Vagina (tissue), 2 donors: ENCODE results near the gene ZNF771. TPM values are rescaled to one million over a fixed set of nuclear protein-coding genes. Genes with fewer than 3 reads are reported as not detected.

Experiments
- DNase-seq, 2 donors: peaks; one replicate each; pipeline ENCODE4 v3.0.0-alpha.2; 2017; ENCODE audit errors: extremely low spot score in 2 of 2
- H3K27ac ChIP-seq: fragments of 200-600 bp; sonication (generic); one replicate; pipeline ENCODE4 v1.5.1; 2019
- H3K27me3 ChIP-seq: fragments of 200-600 bp; sonication (generic); one replicate; pipeline ENCODE4 v1.5.1; 2019
- H3K36me3 ChIP-seq, 2 donors: fragments of 200-600 bp; sonication (generic); one replicate each; pipeline ENCODE4 v1.5.1; 2017 to 2019
- H3K4me1 ChIP-seq: fragments of 200-600 bp; sonication (generic); one replicate; pipeline ENCODE4 v1.5.1; 2019
- H3K4me3 ChIP-seq, 2 donors: fragments of 200-600 bp; sonication (generic); 1 replicate in 1 of 2; 2 replicates in 1 of 2; pipeline ENCODE4 v1.5.1; 2016 to 2019
- H3K9me3 ChIP-seq: fragments of 200-600 bp; sonication (generic); one replicate; pipeline ENCODE4 v1.5.1; 2019
- POLR2A ChIP-seq, 2 donors: fragments of 450-650 bp; IDR thresholded peaks; one replicate each; pipeline ENCODE4 v1.6.1; 2017; ENCODE audit warnings: antibody characterized with exemption in 2 of 2, mild to moderate bottlenecking in 2 of 2, moderate library complexity in 2 of 2
- POLR2AphosphoS5 ChIP-seq, 2 donors: sonication (generic); formaldehyde crosslinking; IDR thresholded peaks; one replicate each; pipeline ENCODE4 v1.9.0; 2017; ENCODE audit warnings: antibody characterized with exemption in 2 of 2, mild to moderate bottlenecking in 2 of 2, low read depth in 1 of 2; ENCODE audit not compliant: insufficient read depth in 1 of 2
- intact Hi-C: fragments of 100-400 bp; cut with DNase I; formaldehyde crosslinking; loops from one replicate; pipeline ENCODE4 v1.15.1; 2023
- total RNA-seq: library from RNA; depleted of rRNA; stranded (reverse); fragments of >200 nt; gene quantifications from one replicate; pipeline ENCODE4 v1.2.3, GENCODE V29; 2016
- TF ChIP-seq, protein P1 (sequence below), 3 experiments: fragments of 450-650 bp in 2 of 3; fragments of 200-600 bp in 1 of 3; sonication (generic) in 1 of 3; IDR thresholded peaks; one replicate each; pipeline ENCODE4 v1.5.1; 2017 to 2019; ENCODE audit warnings: antibody characterized with exemption in 3 of 3, mild to moderate bottlenecking in 2 of 3, moderate library complexity in 2 of 3

ZNF771 gene
- total RNA-seq, 1 donor from 2014 or later: 42.7 TPM

DNA sequence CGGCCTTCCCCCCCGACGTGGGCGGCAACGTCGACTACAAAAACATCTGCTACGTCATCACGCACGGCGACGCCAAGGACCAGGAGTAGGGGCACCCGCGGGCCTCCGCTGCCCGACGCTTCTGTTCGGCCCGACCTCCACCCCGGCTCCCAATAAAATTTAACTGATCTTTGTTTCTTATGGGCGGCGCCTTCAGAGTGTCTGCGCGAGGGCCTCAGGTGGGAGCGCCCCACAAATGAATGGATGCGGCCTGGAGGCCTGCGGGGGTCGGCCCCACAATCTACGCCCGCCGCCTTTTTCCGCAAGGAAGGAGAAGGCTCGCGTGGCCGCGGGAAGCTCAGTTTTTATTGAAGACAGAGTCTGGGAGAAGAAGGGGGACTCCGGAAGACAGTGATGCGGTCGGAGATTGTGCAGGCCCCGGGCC is 29.6 kb upstream of the ZNF771 start:
- DNase-seq: peak in 1 of 2 donors; percentile 99
- Histone ChIP-seq H3K9me3 (no peaks in the 10 kb centered on the region), H3K27me3 (no peaks in the 10 kb centered on the region), H3K27ac (peak overlapping the region; percentile 99), H3K4me3 (peak overlapping the region; percentile 75 to 81), H3K36me3 (no peaks in the 10 kb centered on the region), H3K4me1 (peaks cover 32% of the 10 kb centered on the region)
- TF ChIP-seq POLR2A (IDR thresholded peaks at IDR 0.05) (peak in 1 of 2 donors; percentile 38), POLR2AphosphoS5 (IDR thresholded peaks at IDR 0.05; ENCODE audit: insufficient read depth in 1 of 2, low read depth in 1 of 2) (peak in 1 of 2 donors; percentile 99)
- TF ChIP-seq, protein P1, sequence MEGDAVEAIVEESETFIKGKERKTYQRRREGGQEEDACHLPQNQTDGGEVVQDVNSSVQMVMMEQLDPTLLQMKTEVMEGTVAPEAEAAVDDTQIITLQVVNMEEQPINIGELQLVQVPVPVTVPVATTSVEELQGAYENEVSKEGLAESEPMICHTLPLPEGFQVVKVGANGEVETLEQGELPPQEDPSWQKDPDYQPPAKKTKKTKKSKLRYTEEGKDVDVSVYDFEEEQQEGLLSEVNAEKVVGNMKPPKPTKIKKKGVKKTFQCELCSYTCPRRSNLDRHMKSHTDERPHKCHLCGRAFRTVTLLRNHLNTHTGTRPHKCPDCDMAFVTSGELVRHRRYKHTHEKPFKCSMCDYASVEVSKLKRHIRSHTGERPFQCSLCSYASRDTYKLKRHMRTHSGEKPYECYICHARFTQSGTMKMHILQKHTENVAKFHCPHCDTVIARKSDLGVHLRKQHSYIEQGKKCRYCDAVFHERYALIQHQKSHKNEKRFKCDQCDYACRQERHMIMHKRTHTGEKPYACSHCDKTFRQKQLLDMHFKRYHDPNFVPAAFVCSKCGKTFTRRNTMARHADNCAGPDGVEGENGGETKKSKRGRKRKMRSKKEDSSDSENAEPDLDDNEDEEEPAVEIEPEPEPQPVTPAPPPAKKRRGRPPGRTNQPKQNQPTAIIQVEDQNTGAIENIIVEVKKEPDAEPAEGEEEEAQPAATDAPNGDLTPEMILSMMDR (IDR thresholded peaks at IDR 0.05): no peak
- intact Hi-C loops: loop anchor here (5.0 to 10.0 kb wide), 2 partner anchors 571 to 1497 kb away; partner anchors contain the start of genes MAZ and ZNF267

DNA sequence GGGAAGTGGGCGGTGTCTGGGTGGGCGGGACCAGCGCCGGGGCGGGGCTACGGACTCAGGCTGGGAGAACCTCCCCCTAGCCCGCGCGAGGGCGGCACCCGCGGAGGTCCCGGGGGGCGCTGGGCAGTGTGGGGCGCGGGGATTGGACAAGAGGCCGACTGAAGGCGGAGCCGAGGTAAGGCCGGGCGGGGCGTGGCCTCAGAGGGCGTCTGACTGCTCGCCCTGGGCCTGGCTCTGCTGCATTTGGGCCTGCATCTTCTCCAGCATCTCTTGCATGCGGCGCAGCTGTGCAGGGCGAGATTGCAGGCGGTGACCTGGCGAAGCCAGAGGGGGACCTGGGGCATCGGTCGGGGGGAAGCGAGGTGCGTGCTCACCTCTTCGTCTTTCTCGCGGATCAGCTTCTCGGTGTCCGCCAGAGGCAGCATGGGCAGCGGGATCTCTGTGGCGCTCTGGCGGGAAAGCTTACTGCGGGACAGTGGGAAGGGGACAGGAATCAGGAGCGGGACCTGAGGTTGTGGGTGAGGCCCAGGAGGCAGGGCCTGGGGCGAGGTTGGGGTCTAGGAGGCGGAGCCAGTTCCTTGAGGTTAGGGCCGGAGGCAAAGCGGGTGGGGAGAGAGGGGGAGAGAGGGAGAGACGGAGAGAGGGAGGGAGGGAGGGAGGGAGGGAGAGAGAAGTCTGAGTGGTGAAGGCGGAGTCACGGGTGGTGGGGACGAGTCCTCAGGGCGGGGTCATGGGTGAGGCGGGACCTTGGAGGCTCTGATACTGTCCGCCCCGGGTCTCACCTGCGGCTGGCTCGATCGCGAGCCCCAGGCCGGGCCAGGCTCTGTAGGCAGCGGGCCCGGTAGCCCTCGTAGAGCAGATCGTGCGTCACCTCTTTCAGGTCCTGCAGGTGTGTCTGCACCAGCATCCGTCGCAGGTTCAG is 28.9 kb upstream of the ZNF771 start:
- intact Hi-C loops: loop anchor here (5.0 to 10.0 kb wide), 2 partner anchors 571 to 1496 kb away; partner anchors contain the start of genes MAZ and ZNF267
- Histone ChIP-seq H3K4me1 (peaks cover 32% of the 10 kb centered on the region), H3K4me3 (peak overlapping the region; percentile 75 to 81), H3K27ac (peak overlapping the region; percentile 99), H3K36me3 (no peaks in the 10 kb centered on the region), H3K27me3 (no peaks in the 10 kb centered on the region), H3K9me3 (no peaks in the 10 kb centered on the region)
- peak; percentile 91 to 99 for DNase-seq
- TF ChIP-seq POLR2AphosphoS5 (IDR thresholded peaks at IDR 0.05; ENCODE audit: insufficient read depth in 1 of 2, low read depth in 1 of 2) (peak; percentile 42 to 92), POLR2A (IDR thresholded peaks at IDR 0.05) (peak in 1 of 2 donors; percentile 68)
- TF ChIP-seq, protein P1 (IDR thresholded peaks at IDR 0.05): no peak

DNA sequence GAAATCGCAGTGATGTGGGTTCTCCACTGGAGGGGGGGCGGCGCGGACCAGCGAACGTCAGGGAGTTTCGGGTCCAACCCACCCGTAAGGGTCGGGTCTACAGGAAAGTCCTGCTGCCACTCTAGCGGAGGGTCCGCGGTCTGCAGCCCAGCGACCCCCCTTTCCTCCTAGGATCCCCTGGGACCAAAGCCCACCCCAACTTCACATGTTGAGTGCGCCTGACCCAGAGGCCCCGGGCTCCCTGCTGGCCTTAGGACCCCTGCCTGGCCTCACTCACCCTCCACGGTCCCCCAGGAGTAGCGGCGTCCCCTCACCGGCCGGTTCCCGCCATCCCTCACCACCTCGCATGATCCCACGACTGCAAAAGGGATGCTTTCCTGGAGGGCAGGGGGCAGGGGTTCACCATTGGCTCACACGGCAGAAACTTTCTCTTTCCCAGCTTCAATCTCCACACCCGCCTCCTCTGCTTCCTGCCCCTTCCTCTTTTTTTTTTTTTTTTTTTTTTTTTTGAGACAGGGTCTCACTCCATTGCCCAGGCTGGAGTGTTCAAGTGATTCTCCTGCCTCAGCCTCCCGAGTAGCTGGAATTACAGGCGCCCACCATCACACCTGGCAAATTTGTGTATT is 28.1 kb upstream of the ZNF771 start:
- no peaks in the 10 kb centered on the region for H3K27me3 ChIP-seq
- H3K27ac ChIP-seq: peak overlapping the region; percentile 99
- H3K9me3 ChIP-seq: no peaks in the 10 kb centered on the region
- peak overlapping the region; percentile 75 to 81 for H3K4me3 ChIP-seq
- TF ChIP-seq, protein P1 (IDR thresholded peaks at IDR 0.05): no peak
- TF ChIP-seq POLR2A (IDR thresholded peaks at IDR 0.05) (no peak), POLR2AphosphoS5 (IDR thresholded peaks at IDR 0.05; ENCODE audit: insufficient read depth in 1 of 2, low read depth in 1 of 2) (no peak)
- H3K36me3 ChIP-seq: no peaks in the 10 kb centered on the region
- intact Hi-C loops: loop anchor here (5.0 to 10.0 kb wide), 2 partner anchors 572 to 1496 kb away; partner anchors contain the start of genes MAZ and ZNF267
- no peak for DNase-seq
- H3K4me1 ChIP-seq: peaks cover 32% of the 10 kb centered on the region

DNA sequence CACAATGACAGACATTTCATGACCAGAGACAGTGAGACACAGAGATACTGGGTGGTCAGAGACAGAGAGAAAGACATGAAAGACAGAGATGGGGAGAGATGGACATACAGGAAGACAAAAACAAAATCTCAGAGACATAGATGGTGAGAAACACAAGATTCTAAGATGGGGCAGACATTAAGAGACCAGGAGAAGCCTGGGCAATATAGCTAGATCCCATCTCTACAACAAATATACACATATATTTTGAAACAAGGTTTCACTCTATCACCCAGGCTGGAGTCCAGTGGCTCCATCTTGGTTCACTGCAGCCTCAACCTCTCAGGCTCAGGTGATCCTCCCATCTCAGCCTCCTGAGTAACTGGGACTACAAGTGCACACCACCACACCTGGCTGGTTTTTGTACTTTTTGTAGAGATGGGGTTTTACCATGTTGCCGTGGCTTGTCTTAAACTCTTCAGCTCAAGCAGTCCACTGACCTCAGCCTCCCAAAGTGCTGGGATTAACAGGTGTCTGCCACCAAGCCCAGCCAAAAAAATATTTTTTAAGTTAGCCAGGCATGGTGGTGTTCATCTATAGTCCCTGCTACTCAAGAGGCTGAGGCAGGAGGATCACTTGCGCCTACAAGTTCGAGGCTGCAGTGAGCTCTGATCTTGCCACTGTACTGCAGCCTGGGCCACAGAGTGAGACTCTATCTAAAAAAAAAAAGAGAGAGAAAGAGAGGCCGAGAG is 27.2 kb upstream of the ZNF771 start:
- intact Hi-C loops: no loop called here
- no peaks in the 10 kb centered on the region for H3K36me3 ChIP-seq
- no peak for TF ChIP-seq POLR2AphosphoS5 (IDR thresholded peaks at IDR 0.05; ENCODE audit: insufficient read depth in 1 of 2, low read depth in 1 of 2)
- TF ChIP-seq, protein P1 (IDR thresholded peaks at IDR 0.05): no peak
- TF ChIP-seq POLR2A (IDR thresholded peaks at IDR 0.05): no peak
- peaks cover 32% of the 10 kb centered on the region for H3K4me1 ChIP-seq
- no peaks in the 10 kb centered on the region for H3K27me3 ChIP-seq
- H3K27ac ChIP-seq: no peak overlapping the region
- no peak overlapping the region for H3K4me3 ChIP-seq
- no peaks in the 10 kb centered on the region for H3K9me3 ChIP-seq
- no peak for DNase-seq
